Measurements from ENCODE around the gene UBL4A.

Gene UBL4A

GRCh38 chrX:154436983-154437752 lies 49.2 kb downstream of the UBL4A start, which contains the start of gene GDI1:
GDI1 (plus strand) TSS chrX:154437154; CDS start chrX:154437255, 101 bp downstream.
- peak; percentile 64 for DNase-seq

GRCh38 chrX:154436374-154436982 lies 49.9 kb downstream of the UBL4A start:
- DNase-seq, result peak; percentile 18

- DNase-seq, result no peak
These were observed 51.2 kb downstream of the UBL4A start for GRCh38 chrX:154435171-154435733.

- no peak for DNase-seq
These were observed 51.8 kb downstream of the UBL4A start for GRCh38 chrX:154434394-154435168.
